Astrocyte (in vitro differentiated cells and primary cell): ENCODE measurements around the gene MTFR2.

Experiments used
- CTCF ChIP-seq: IDR thresholded peaks from 2 replicates; pipeline ENCODE4 v1.5.1; 2011; ENCODE audit warnings: low read depth, mild to moderate bottlenecking, inconsistent platforms, low read length, moderate library complexity; ENCODE audit not compliant: insufficient read depth
- EZH2 ChIP-seq: IDR thresholded peaks from 2 replicates; pipeline ENCODE4 v1.6.1; 2012; ENCODE audit warnings: mild to moderate bottlenecking, low read length, inconsistent platforms; ENCODE audit not compliant: insufficient read depth

GRCh38 chr6:136289579-136290409 is 39.7 kb upstream of the MTFR2 start, which contains the start of gene BCLAF1:
- TF ChIP-seq CTCF = no peak
- no peak for TF ChIP-seq EZH2
